HepG2 (cell line): ENCODE measurements around the gene TCF3. TPM values are rescaled to one million over a fixed set of nuclear protein-coding genes. Genes with fewer than 3 reads are reported as not detected.
A peak's percentile ranks its signal among the peaks of the same experiment; 100 is the strongest.

Source experiments
- ATAC-seq: fragments of 200-7000 bp; cut with Tn5 transposase; 3 replicates; pipeline ENCODE4 v1.9.1; 2020; ENCODE audit warnings: mild to moderate bottlenecking, moderate library complexity
- BruUV-seq: library from RNA; stranded (reverse); fragments of 400-500 nt; replicated peaks from 2 replicates; lab custom pipeline; 2021; lab: Mats Ljungman, UMichigan
- CTCF ChIA-PET: fragments of 300-600 bp; formaldehyde crosslinking; extraction: SDS; loops from one replicate; lab custom pipeline; 2021; ENCODE audit warnings: low total read pairs, inconsistent platforms, low intra/inter-chr PET ratio; lab: Yijun Ruan, JAX
- POLR2A ChIA-PET: fragments of 350-600 bp; sonication (Branson Sonifier 250); formaldehyde crosslinking; loops from one replicate; lab custom pipeline; 2020; ENCODE audit warnings: antibody characterized with exemption, inconsistent platforms; lab: Yijun Ruan, JAX
- DNase-seq: peaks from one replicate; pipeline ENCODE4 v3.0.0-alpha.2; 2015; ENCODE audit warnings: low spot score
- FAIRE-seq: peaks from 3 replicates; lab custom pipeline; 2011; peaks lifted over from hg19 to GRCh38; lab: Jason Lieb, UNC
- H2AFZ ChIP-seq: one replicate; pipeline ENCODE4 v1.6.1; 2011; ENCODE audit warnings: low read length, inconsistent platforms
- H3K27ac ChIP-seq: fragments of 300-600 bp; 3 replicates; pipeline ENCODE4 v1.8.0; 2011; ENCODE audit warnings: mixed run types, mild to moderate bottlenecking, mixed read lengths, low read length, inconsistent platforms; ENCODE audit not compliant: insufficient read depth; ENCODE audit errors: extremely low read length
- H3K27me3 ChIP-seq, 2 experiments: fragments of 200-600 bp in 1 of 2; 2 replicates in 1 of 2; 3 replicates in 1 of 2; pipeline versions ENCODE4 v1.6.0 to v1.8.0; 2011; ENCODE audit warnings: low read length in 2 of 2, mild to moderate bottlenecking in 2 of 2, moderate library complexity in 2 of 2, inconsistent platforms in 1 of 2; ENCODE audit not compliant: insufficient read depth in 2 of 2, control insufficient read depth in 1 of 2
- H3K36me3 ChIP-seq, 2 experiments: fragments of 200-600 bp in 1 of 2; replicated peaks in 1 of 2; 2 replicates in 1 of 2; 3 replicates in 1 of 2; pipeline versions ENCODE4 v1.5.1 to v1.8.0; 2011; ENCODE audit warnings: low read length in 2 of 2, inconsistent platforms in 1 of 2; ENCODE audit not compliant: insufficient read depth in 2 of 2, control insufficient read depth in 1 of 2
- H3K4me1 ChIP-seq: 2 replicates; pipeline ENCODE4 v1.5.1; 2012; ENCODE audit warnings: low read length, inconsistent platforms; ENCODE audit not compliant: insufficient read depth
- H3K4me2 ChIP-seq: 2 replicates; pipeline ENCODE4 v1.6.0; 2011; ENCODE audit warnings: low read depth, low read length, inconsistent platforms
- H3K4me3 ChIP-seq, 3 experiments: fragments of 200-600 bp in 1 of 3; sonication (generic), shearing (Covaris generic) in 1 of 3; replicated peaks in 1 of 3; 2 replicates each; pipeline ENCODE4 v1.5.1; 2011 to 2016; ENCODE audit warnings: low read length in 3 of 3, inconsistent platforms in 2 of 3, low read depth in 2 of 3, mild to moderate bottlenecking in 2 of 3, control low read depth in 1 of 3, mixed read lengths in 1 of 3; ENCODE audit not compliant: insufficient read depth in 1 of 3
- H3K79me2 ChIP-seq: one replicate; pipeline ENCODE4 v1.6.1; 2011; ENCODE audit warnings: low read length, inconsistent platforms; ENCODE audit not compliant: insufficient read depth
- H3K9ac ChIP-seq: 2 replicates; pipeline ENCODE4 v1.6.0; 2011; ENCODE audit warnings: mild to moderate bottlenecking, low read depth, low read length, inconsistent platforms; ENCODE audit not compliant: insufficient read depth
- H3K9me3 ChIP-seq: 2 replicates; pipeline ENCODE4 v1.5.1; 2012; ENCODE audit warnings: mild to moderate bottlenecking, low read length
- H4K20me1 ChIP-seq: 2 replicates; pipeline ENCODE4 v1.6.0; 2011; ENCODE audit warnings: inconsistent platforms, mild to moderate bottlenecking, low read length, moderate library complexity; ENCODE audit not compliant: insufficient read depth
- BCL3 ChIP-seq: sonication (generic); formaldehyde crosslinking; IDR thresholded peaks from 2 replicates; pipeline ENCODE4 v1.5.1; 2020; ENCODE audit warnings: mild to moderate bottlenecking, missing genetic modification reagents, moderate library complexity
- KLF9 ChIP-seq: IDR thresholded peaks from 2 replicates; pipeline ENCODE4 v1.6.1; 2016; ENCODE audit warnings: low read depth
- NKX3-1 ChIP-seq: sonication (generic); formaldehyde crosslinking; IDR thresholded peaks from 2 replicates; pipeline ENCODE4 v1.5.0; 2020; ENCODE audit warnings: missing genetic modification reagents
- SNAPC4 ChIP-seq: sonication (generic); formaldehyde crosslinking; IDR thresholded peaks from 2 replicates; pipeline ENCODE4 v1.4.0; 2020; ENCODE audit warnings: mild to moderate bottlenecking, missing genetic modification reagents
- TBX2 ChIP-seq: sonication (generic); formaldehyde crosslinking; IDR thresholded peaks from 2 replicates; pipeline ENCODE4 v1.5.0; 2020; ENCODE audit warnings: missing genetic modification reagents, mild to moderate bottlenecking, borderline replicate concordance
- ZNF281 ChIP-seq: sonication (generic); formaldehyde crosslinking; IDR thresholded peaks from 2 replicates; pipeline ENCODE4 v1.4.0; 2020; ENCODE audit warnings: missing genetic modification reagents, borderline replicate concordance
- ZNF331 ChIP-seq: sonication (generic); formaldehyde crosslinking; IDR thresholded peaks from 2 replicates; pipeline ENCODE4 v1.4.0; 2020; ENCODE audit warnings: missing genetic modification reagents
- ZNF431 ChIP-seq: sonication (generic); formaldehyde crosslinking; IDR thresholded peaks from 2 replicates; pipeline ENCODE4 v1.9.0; 2022; ENCODE audit warnings: missing genetic modification reagents, low read depth, mild to moderate bottlenecking, borderline replicate concordance
- ZNF773 ChIP-seq: sonication (generic); formaldehyde crosslinking; IDR thresholded peaks from 2 replicates; pipeline ENCODE4 v1.4.0; 2020; ENCODE audit warnings: missing genetic modification reagents, borderline replicate concordance
- ZNF790 ChIP-seq: sonication (generic); formaldehyde crosslinking; IDR thresholded peaks from 2 replicates; pipeline ENCODE4 v1.8.0; 2022; ENCODE audit warnings: missing genetic modification reagents, mild to moderate bottlenecking, borderline replicate concordance
- WGBS: methylation state at CpG from one replicate; pipeline ENCODE4 v1.1.6; 2017; ENCODE audit warnings: low lambda C conversion rate; 5-methylcytosine and 5-hydroxymethylcytosine counted together
- in situ Hi-C: cut with HindIII; loops from 2 replicates; pipeline ENCODE4 v1.10.0; 2017; ENCODE audit warnings: low pct_unique_long_range_greater_than_20kb; ENCODE audit not compliant: extremely low pct_ligation_motif_present
- intact Hi-C: fragments of 100-400 bp; cut with micrococcal nuclease; formaldehyde crosslinking; loops from one replicate; pipeline ENCODE4 v1.10.0; 2022; ENCODE audit not compliant: unreplicated experiment
- polyA plus RNA-seq, 8 experiments: library from polyadenylated mRNA; depleted of rRNA in 3 of 8; stranded (reverse) in 7 of 8; unstranded in 1 of 8; fragments of >200 nt; fragmentation: Illumina TruSeq in 4 of 8; extraction: Trizol in 4 of 8; gene quantifications; 2 replicates each; pipeline versions ENCODE4 v1.2.1 to v1.2.3, GENCODE V29; 2011 to 2016; ENCODE audit warnings: low read depth in 4 of 8, missing spikeins in 1 of 8, mixed read lengths in 1 of 8; ENCODE audit not compliant: insufficient read depth in 1 of 8
- total RNA-seq, 5 experiments: library from RNA; depleted of rRNA; stranded (reverse); fragments of >200 nt; fragmentation: Illumina TruSeq; extraction: Trizol; gene quantifications; 2 replicates each; pipeline ENCODE4 v1.2.3, GENCODE V29; 2016; ENCODE audit warnings: low read depth in 1 of 5

The TCF3 gene
- total and polyA plus RNA-seq, 2 of the 13 experiments (the other 11 are each of a cell fraction or from before 2014, with no cell fraction given): 51.4 to 53.2 TPM

GRCh38 chr19:1569997-1570396 lies 82.4 kb downstream of the TCF3 start (continued):
- TF ChIP-seq SNAPC4 (CRISPR knock-in tag): no peak
- TF ChIP-seq ZNF431 (CRISPR knock-in tag): no peak
- no peak for TF ChIP-seq TBX2 (CRISPR knock-in tag)
- TF ChIP-seq ZNF790 (CRISPR knock-in tag): no peak

- WGBS: 72% methylated on average over 16 of the region's 63 CpGs
- peaks cover 0 to 8% of the 10 kb centered on the region in 2 experiments; a peak in 2 of 5 replicates for H3K27me3 ChIP-seq
- no peak for FAIRE-seq
- peaks cover 0 to 2% of the 10 kb centered on the region in 2 experiments; a peak in 3 of 5 replicates for H3K36me3 ChIP-seq
- 0 out of 2 replicates have a peak, but pooled peaks cover 6% of the 10 kb centered on the region for H4K20me1 ChIP-seq
- peak; percentile 34 for DNase-seq
- peak within 1 kb of the TSS; percentile 74 for H3K9ac ChIP-seq
- peaks cover 22% of the 10 kb centered on the region for H3K4me1 ChIP-seq
- H3K4me3 ChIP-seq: peak within 1 kb of the TSS; percentile 72 to 81 (median 75); a peak in 5 of 6 replicates
- H3K27ac ChIP-seq: no peak within 1 kb of the TSS
- ChIA-PET CTCF (no interaction called here), POLR2A (no interaction called here)
- in situ Hi-C loops (no loop called here), intact Hi-C loops (no loop called here)
- H3K4me2 ChIP-seq: peak within 1 kb of the TSS; percentile 76
- no peak within 1 kb of the TSS for H2AFZ ChIP-seq
- H3K9me3 ChIP-seq: no peaks in the 10 kb centered on the region
- ATAC-seq: peak; percentile 49
- BruUV-seq: no TSS peak
- peaks cover 11% of the 10 kb centered on the region for H3K79me2 ChIP-seq
- TF ChIP-seq ZNF331 (CRISPR knock-in tag): peak; percentile 17; the same call in 1 of the 2 replicates
- no peak for TF ChIP-seq KLF9 (CRISPR knock-in tag)
- peak; percentile 67; the same call in 1 of the 2 replicates for TF ChIP-seq BCL3 (CRISPR knock-in tag)
- peak; percentile 78; the same call in 1 of the 2 replicates for TF ChIP-seq NKX3-1
- peak; percentile 92; the same call in 1 of the 2 replicates for TF ChIP-seq ZNF773 (CRISPR knock-in tag)
- no peak for TF ChIP-seq ZNF281 (CRISPR knock-in tag)
These were observed 83.9 kb downstream of the TCF3 start, which contains the start of gene MEX3D for GRCh38 chr19:1568320-1569019. MEX3D (minus strand) TSS chr19:1568325; CDS start chr19:1568058, 267 bp downstream.
